HEK293 (cell line): ENCODE data around the gene BCAS3.

ENCODE experiments used
- CTCF ChIP-seq: fragments of 450-650 bp; formaldehyde crosslinking; IDR thresholded peaks from 2 replicates; pipeline ENCODE4 v1.5.1; 2016; ENCODE audit warnings: missing biosample characterization, missing genetic modification characterization
- PRDM4 ChIP-seq: fragments of 450-650 bp; formaldehyde crosslinking; IDR thresholded peaks from 2 replicates; pipeline ENCODE4 v1.5.1; 2017; ENCODE audit warnings: missing biosample characterization, missing genetic modification characterization
- ZNF274 ChIP-seq, 2 experiments: fragments of 200-500 bp in 1 of 2; fragments of 450-650 bp in 1 of 2; sonication (Bioruptor generic) in 1 of 2; formaldehyde crosslinking in 1 of 2; IDR thresholded peaks; 2 replicates each; pipeline versions ENCODE4 v1.5.1 to v1.6.1; 2014 to 2016; ENCODE audit warnings: borderline replicate concordance in 1 of 2, inconsistent platforms in 1 of 2, low read length in 1 of 2, missing biosample characterization in 1 of 2, missing genetic modification characterization in 1 of 2
- ZNF311 ChIP-seq: fragments of 450-650 bp; formaldehyde crosslinking; IDR thresholded peaks from 2 replicates; pipeline ENCODE4 v1.5.1; 2017; ENCODE audit warnings: missing biosample characterization, missing genetic modification characterization, borderline replicate concordance
- ZNF501 ChIP-seq: fragments of 450-650 bp; formaldehyde crosslinking; IDR thresholded peaks from 2 replicates; pipeline ENCODE4 v1.5.1; 2016; ENCODE audit warnings: missing biosample characterization, missing genetic modification characterization

GRCh38 chr17:61318684-61319098, 641.0 kb downstream of the BCAS3 start:
- no peak for TF ChIP-seq ZNF311
- no peak for TF ChIP-seq PRDM4 (tag by site-specific recombination)
- no peak for TF ChIP-seq CTCF (tag by site-specific recombination)
- TF ChIP-seq ZNF274 (IDR thresholded peaks at IDR 0.05; ENCODE audit: low read length), result no peak
- no peak for TF ChIP-seq ZNF274 (tag by site-specific recombination; IDR thresholded peaks at IDR 0.05; ENCODE audit: borderline replicate concordance)
- no peak for TF ChIP-seq ZNF501 (tag by site-specific recombination)
